ENCODE data around the gene ARHGAP19.

- TF ChIP-seq CTCF (conservative IDR thresholded peaks at IDR 0.05; ENCODE audit: low read depth, low read length) (no peak), EZH2 (IDR thresholded peaks at IDR 0.05; ENCODE audit: borderline replicate concordance, low read depth, low read length, poor library complexity, severe bottlenecking) (no peak)
These were observed at the start of gene ARHGAP19 for GRCh38 chr10:97292097-97292861.

Data from A673 (cell line).